NCI-H2029 treated with DMSO at 0.1 percent for 48 hours (cell line): ENCODE measurements around the gene SORL1.

Experiments used
- DNase-seq: peaks from one replicate; lab custom pipeline; 2025; lab: John Stamatoyannopoulos, UW

SORL1 gene

DNA sequence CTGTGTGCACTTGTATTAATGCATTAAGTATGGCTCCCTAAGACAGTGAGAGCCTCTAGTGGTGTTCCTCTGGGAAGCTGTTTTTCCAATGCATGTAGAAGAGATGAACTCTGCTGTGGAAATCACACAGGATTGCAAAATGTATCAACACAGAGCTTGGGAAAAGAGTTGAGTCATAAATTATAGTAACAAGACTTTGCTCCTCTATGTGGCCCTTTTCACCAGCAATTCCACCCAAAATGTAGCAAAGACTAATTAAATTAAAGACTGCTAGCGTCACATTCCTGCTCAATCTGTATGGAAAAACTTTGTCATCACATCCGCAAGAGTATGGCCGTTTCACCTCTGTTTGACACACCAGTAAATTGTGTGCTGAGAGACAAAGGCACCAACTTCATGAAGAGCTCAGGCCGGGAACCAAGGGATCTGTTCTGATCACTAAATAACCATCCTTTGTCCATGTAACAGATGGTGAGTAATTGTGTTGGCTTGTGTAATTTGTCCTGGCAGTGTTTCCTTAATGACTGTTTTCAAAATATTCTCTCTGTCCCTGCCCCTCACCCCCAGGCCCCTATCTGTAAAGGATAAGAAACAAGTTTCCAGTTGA, 209.9 kb downstream of the SORL1 start:
- no peak for DNase-seq

DNA sequence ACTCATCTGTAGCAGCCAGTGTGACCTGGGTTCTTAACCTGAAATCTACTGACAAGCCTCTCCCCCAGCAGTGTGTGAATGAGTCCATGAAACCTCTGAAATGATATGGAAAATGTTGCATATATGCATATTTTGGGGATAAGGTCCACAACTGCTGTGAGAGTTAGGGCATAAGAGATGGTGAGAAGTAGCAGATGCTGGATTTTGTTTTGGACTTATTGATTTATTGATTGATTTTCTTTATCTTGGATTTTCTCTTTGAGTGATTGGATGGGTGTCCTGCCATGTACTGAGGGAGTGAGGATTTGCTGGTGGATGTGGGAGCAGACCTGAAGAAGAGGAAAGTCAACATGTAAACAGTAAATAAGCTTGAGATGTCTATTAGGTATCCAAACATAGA, 212.0 kb downstream of the SORL1 start:
- DNase-seq, result no peak

DNA sequence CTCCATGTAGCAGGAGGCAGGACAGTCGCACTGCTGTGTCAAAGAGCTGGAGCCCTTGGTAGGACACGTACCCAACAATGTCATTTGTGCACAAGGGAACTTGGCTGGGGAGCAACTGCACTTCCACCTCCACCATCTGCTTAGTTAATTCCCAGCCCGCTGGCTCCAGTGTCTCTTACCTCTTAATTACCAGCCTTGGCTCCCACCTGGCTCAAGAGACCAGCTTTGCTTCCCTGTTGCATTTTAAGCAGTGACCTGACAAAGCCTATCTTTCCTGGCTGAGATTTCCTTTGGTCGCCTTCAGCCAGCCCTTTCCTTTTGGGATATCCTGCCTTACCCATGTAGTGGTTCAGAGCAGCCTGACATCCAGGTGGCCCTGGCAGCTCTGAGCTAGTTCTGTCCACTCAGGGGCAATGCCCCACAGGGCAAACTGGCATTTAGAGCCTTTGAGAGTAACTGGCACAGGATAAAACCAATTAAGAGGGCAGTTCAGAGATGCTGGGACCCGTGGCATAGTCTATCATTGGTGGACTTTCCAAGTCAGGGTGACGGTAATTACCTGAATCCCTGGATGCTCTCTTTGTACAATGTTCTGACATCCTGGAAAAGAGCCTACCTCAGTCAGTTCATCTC, 213.2 kb downstream of the SORL1 start:
- no peak for DNase-seq

DNA sequence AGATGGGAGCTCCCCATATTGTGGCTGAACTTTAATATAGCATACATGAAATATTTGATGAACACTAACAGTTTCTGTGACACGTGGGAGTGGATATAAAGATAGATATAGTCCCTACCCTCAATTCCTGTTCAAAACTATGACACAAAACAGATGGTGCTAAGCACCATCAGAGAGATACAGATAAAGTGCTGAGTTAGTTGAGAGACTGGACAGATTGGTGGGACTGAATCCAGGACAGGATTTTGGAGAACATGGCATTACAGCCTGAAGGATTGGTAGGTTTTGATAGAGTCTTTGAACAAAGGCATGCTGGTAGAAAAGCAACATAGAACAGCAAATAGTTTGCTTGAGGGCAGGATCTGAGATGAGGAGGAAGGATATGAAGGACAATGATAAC, 215.7 kb downstream of the SORL1 start:
- no peak for DNase-seq

DNA sequence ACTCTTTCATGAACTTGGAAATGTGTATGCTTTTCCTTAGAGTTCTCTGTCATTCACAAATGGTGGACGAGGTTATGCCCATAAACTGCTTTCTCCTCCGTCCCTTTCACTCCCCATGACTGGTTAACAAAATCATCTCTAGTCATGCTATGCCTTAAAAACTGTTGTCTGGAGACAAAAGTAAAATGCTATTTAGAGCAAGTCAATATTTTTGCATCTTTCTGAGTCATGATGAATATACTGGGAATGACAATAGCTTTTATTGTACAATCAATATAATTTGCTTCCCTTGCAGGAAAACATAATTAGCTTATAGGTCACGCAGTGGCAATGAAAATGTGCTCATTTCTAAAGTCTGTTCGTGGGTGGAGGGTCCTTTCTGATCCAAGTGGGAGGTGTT, 217.3 kb downstream of the SORL1 start:
- no peak for DNase-seq

DNA sequence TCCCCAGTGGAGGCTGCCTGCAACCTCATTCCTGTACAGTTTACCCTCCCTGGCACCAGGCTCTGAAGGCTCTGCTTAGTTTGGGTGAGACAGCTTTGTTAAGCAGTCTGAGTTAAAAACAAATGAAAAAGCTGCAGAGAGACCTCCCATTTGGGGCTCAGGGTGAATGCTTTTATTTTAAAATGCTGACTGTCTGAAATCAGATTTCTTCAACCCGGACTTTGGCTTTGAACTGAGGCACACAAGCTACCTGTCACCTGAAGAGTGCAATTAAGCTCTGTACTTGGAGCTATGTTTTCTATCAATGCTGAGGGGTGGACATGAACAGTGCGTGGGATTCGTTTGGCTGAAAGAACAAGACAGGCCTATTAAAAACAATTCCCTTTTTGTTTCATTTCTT, 218.2 kb downstream of the SORL1 start:
- no peak for DNase-seq

DNA sequence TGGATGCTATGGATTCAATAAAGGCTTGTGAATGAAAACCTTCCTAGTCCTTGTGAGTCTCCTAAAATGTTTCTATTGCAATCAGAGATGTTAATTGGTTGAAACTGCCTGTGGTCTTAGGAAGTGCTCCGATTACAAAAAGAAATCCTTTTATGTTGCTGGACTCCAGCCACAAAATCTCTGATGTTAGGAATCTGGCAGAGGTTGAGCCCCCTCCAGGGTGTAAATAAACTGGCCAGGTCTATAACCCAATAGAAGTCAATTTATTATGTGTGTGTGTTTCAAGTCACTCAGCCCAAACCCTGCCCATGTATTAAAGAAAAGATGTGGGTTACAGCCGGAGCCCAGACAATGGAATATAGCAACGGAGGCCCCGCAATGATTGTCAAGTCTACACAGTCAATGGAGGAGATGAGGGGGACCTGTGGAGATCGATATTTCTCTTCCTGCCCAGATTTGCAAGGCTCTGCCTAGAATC, 218.7 kb downstream of the SORL1 start:
- DNase-seq, result no peak

DNA sequence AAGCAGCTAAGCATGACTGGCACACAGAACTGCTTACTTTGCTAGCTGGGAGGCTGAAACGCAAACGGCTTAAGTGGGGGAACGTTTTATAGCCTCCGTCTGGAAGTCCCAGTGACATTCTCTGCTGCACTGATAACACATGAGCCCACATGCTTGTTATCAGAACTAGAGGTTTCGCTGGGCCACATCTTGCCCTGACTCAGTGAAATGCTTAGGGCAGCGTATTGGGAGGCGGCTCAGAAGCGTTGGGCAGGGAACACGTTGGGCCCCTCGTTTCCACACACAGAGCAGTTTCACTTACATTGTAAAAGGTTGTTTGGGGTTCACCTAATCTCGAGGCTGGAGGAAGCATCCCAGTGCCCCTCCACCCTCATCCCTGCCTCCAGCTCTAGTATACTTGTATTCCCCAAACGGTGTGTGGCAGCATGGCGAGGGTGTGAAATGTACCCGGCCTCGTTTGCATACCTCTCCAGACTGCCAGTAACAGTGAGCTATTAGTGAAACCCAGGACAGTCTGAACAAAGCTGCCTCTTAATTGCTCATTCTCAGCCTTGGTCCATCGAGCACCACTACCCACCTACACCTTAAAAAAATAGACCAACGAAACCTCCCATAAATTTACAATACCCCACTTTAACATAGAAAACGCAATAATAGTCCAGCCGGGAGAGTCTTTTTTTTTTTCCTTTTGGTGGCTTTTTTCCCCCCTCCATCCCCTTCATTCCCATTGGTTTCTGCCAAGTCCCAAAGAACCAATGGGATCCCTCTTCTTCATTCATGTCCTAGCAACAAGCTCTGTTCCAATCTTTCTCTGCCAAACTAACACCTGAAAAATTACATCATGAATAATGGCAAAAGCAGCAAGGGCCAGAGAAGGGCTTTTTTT, 219.4 kb downstream of the SORL1 start:
- no peak for DNase-seq

DNA sequence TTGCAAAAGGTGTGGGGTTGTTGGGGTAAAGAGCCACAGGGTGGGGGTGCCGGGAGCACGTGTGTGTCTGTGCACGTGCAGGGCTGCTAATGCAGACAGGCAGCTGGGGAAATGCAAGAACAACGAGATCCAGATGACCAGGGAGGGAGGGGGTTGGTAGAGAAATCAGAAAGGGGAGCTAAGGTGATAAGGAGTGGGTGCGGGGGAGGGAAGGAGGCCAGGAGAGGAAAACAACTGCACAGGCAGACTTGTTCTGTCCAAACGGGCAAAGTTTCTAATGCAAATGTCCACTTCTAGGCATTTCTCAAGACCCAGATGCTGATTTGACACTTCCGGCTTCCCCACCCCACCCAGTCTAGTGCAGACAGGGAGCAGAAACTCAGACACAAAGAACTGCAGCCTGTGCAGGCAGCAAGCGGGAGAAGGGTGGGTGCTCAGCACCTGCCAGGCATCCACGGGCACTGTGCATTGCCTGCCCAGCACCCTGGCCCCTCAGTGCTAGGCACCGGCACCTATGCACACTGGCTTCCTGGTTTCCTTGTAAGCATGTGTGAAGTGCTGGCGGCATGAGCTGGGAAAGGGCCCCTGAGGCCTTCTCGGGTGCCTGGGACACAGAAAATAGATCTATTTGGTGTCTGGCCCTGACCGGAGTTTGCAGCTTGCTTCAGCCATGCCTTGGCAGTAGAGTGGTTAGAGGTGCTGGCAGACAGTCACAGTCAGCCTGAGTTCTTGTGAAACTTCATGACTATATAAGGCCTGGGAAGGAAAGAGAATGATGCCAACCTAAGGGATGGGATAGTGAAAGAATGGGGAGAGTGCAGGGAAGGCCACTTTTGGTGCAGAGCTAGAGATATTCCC, 220.7 kb downstream of the SORL1 start:
- DNase-seq, result no peak

DNA sequence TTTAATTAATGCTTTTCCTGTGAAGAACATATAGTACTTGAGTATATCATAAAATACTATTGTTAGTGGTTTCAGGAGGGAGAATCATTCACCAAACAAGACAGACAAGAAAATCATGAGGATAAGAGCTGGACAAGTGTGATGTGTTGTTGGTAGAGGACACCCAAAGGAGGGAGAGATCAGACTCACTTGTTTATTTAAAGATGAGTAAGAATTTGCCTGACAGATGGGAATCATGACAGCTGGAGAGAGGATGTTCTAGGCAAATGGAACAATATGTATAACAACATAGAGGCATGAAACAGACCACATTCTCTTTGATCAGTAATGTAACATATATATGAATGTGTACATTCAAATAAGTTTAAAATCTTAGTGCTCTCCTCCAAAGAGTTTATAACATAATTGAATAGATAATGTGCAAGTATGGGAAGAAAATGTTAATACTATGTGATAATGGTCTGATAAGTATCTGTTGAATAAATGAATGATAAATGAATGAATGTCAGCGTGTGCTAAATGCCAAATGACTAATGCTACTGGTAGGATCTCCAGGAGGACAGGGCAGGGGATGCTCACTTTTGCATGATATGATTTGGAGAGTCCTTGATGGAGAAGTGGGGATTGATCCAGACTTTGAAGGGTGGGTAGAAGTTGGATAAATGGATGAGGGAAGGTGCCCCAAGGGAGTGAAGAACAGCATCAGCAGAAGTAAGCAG, 229.6 kb downstream of the SORL1 start:
- no peak for DNase-seq
